Measurements from ENCODE around the gene TMEM248.

GRCh38 chr7:66927348-66927948, 6.4 kb downstream of the TMEM248 start:
- TF ChIP-seq EZH2 (IDR thresholded peaks at IDR 0.05; ENCODE audit: insufficient read depth, low read length) (no peak), CTCF (IDR thresholded peaks at IDR 0.05; ENCODE audit: insufficient read depth, low read depth, low read length) (no peak)

All from astrocyte (in vitro differentiated cells and primary cell).